Karpas-422 (cell line): ENCODE results near the gene SLC66A2. TPM values are rescaled to one million over a fixed set of nuclear protein-coding genes. Genes with fewer than 3 reads are reported as not detected.

Source experiments
- DNase-seq: peaks from one replicate; pipeline ENCODE4 v3.0.0-alpha.2; 2015
- H2AFZ ChIP-seq: fragments of 200-600 bp; sonication (generic); 2 replicates; pipeline ENCODE4 v1.6.1; 2014; ENCODE audit warnings: antibody characterized with exemption, low read length, mixed read lengths
- H3K27ac ChIP-seq: fragments of 200-600 bp; sonication (generic); 2 replicates; pipeline ENCODE4 v1.5.1; 2014; ENCODE audit warnings: mild to moderate bottlenecking, low read length, moderate library complexity
- H3K27me3 ChIP-seq: fragments of 200-600 bp; sonication (generic); 2 replicates; pipeline ENCODE4 v1.6.1; 2014; ENCODE audit warnings: low read length, mixed read lengths
- H3K36me3 ChIP-seq: fragments of 200-600 bp; sonication (generic); 2 replicates; pipeline ENCODE4 v1.6.1; 2014; ENCODE audit warnings: low read length, mixed read lengths; ENCODE audit not compliant: insufficient read depth
- H3K4me1 ChIP-seq: fragments of 200-600 bp; sonication (generic); 2 replicates; pipeline ENCODE4 v1.6.1; 2014; ENCODE audit warnings: mild to moderate bottlenecking, low read length, mixed read lengths
- H3K4me2 ChIP-seq: fragments of 200-600 bp; sonication (generic); 2 replicates; pipeline ENCODE4 v1.6.1; 2014; ENCODE audit warnings: low read length, low read depth, mild to moderate bottlenecking; ENCODE audit not compliant: poor library complexity, severe bottlenecking
- H3K4me3 ChIP-seq: fragments of 200-600 bp; sonication (generic); 2 replicates; pipeline ENCODE4 v1.5.1; 2014; ENCODE audit warnings: mild to moderate bottlenecking, antibody characterized with exemption, low read length, mixed read lengths
- H3K79me2 ChIP-seq: fragments of 200-600 bp; sonication (generic); 2 replicates; pipeline ENCODE4 v1.6.1; 2014; ENCODE audit warnings: mild to moderate bottlenecking, low read length, mixed read lengths
- H3K9ac ChIP-seq: fragments of 200-600 bp; sonication (generic); 2 replicates; pipeline ENCODE4 v1.6.0; 2014; ENCODE audit warnings: low read length
- H3K9me2 ChIP-seq: fragments of 200-600 bp; sonication (generic), shearing (Covaris generic); replicated peaks from 2 replicates; pipeline ENCODE4 v1.6.0; 2014; ENCODE audit warnings: mild to moderate bottlenecking, low read length, moderate library complexity; ENCODE audit not compliant: insufficient read depth
- H3K9me3 ChIP-seq: fragments of 300-700, 200-600 bp; sonication (generic); 2 replicates; pipeline ENCODE4 v1.6.1; 2014; ENCODE audit warnings: low read length, mixed read lengths
- H4K20me1 ChIP-seq: fragments of 200-600 bp; sonication (generic); 2 replicates; pipeline ENCODE4 v1.6.1; 2014; ENCODE audit warnings: mild to moderate bottlenecking, antibody characterized with exemption, low read length, low read depth; ENCODE audit not compliant: insufficient read depth
- total RNA-seq: library from RNA; depleted of rRNA; stranded (reverse); fragments of >200 nt; shearing (Covaris generic); gene quantifications from 2 replicates; pipeline ENCODE4 v1.2.3, GENCODE V29; 2014; ENCODE audit warnings: low replicate concordance

Gene SLC66A2
- total RNA-seq, 1 experiment from 2014 or later: 43.1 TPM

GRCh38 chr18:79899609-79900445 lies 51.6 kb downstream of the SLC66A2 start:
- H3K4me3 ChIP-seq: no peak overlapping the region
- peaks cover 48% of the 10 kb centered on the region for H3K36me3 ChIP-seq
- no peaks in the 10 kb centered on the region for H3K9me2 ChIP-seq
- no peak for DNase-seq
- no peaks in the 10 kb centered on the region for H4K20me1 ChIP-seq
- no peaks in the 10 kb centered on the region for H3K79me2 ChIP-seq
- H3K4me2 ChIP-seq: no peak overlapping the region
- peaks cover 83% of the 10 kb centered on the region for H3K9me3 ChIP-seq
- H3K27me3 ChIP-seq: no peaks in the 10 kb centered on the region
- no peak overlapping the region for H2AFZ ChIP-seq
- H3K27ac ChIP-seq: no peak overlapping the region
- H3K4me1 ChIP-seq: no peaks in the 10 kb centered on the region
- H3K9ac ChIP-seq: no peak overlapping the region

GRCh38 chr18:79898952-79899608 lies 52.4 kb downstream of the SLC66A2 start:
- Histone ChIP-seq H3K9me3 (peaks cover 83% of the 10 kb centered on the region), H3K27me3 (no peaks in the 10 kb centered on the region), H2AFZ (no peak overlapping the region), H3K79me2 (no peaks in the 10 kb centered on the region), H3K4me2 (no peak overlapping the region), H3K27ac (no peak overlapping the region), H3K9me2 (no peaks in the 10 kb centered on the region), H3K4me3 (no peak overlapping the region), H3K9ac (no peak overlapping the region), H3K36me3 (peaks cover 41% of the 10 kb centered on the region), H4K20me1 (no peaks in the 10 kb centered on the region), H3K4me1 (no peaks in the 10 kb centered on the region)
- no peak for DNase-seq

- Histone ChIP-seq H3K4me3 (no peak overlapping the region), H3K27me3 (no peaks in the 10 kb centered on the region), H4K20me1 (no peaks in the 10 kb centered on the region), H3K9me3 (peaks cover 87% of the 10 kb centered on the region), H3K4me2 (no peak overlapping the region), H2AFZ (no peak overlapping the region), H3K9me2 (no peaks in the 10 kb centered on the region), H3K27ac (no peak overlapping the region), H3K4me1 (no peaks in the 10 kb centered on the region), H3K79me2 (no peaks in the 10 kb centered on the region), H3K9ac (no peak overlapping the region), H3K36me3 (peaks cover 31% of the 10 kb centered on the region)
- DNase-seq: no peak
These were observed 53.4 kb downstream of the SLC66A2 start for GRCh38 chr18:79897940-79898625.

GRCh38 chr18:79896738-79897137 lies 54.7 kb downstream of the SLC66A2 start:
- Histone ChIP-seq H3K79me2 (no peaks in the 10 kb centered on the region), H2AFZ (no peak overlapping the region), H3K4me2 (no peak overlapping the region), H4K20me1 (no peaks in the 10 kb centered on the region), H3K9me3 (peaks cover 91% of the 10 kb centered on the region), H3K4me3 (no peak overlapping the region), H3K9me2 (no peaks in the 10 kb centered on the region), H3K4me1 (no peaks in the 10 kb centered on the region), H3K27me3 (no peaks in the 10 kb centered on the region), H3K36me3 (peaks cover 17% of the 10 kb centered on the region), H3K27ac (no peak overlapping the region), H3K9ac (no peak overlapping the region)
- DNase-seq: no peak

GRCh38 chr18:79890674-79891073 lies 60.8 kb downstream of the SLC66A2 start:
- Histone ChIP-seq H3K27ac (no peak overlapping the region), H3K36me3 (no peaks in the 10 kb centered on the region), H3K4me2 (no peak overlapping the region), H3K4me3 (no peak overlapping the region), H3K9me2 (no peaks in the 10 kb centered on the region), H4K20me1 (no peaks in the 10 kb centered on the region), H3K9me3 (peaks cover 67% of the 10 kb centered on the region), H3K27me3 (no peaks in the 10 kb centered on the region), H3K79me2 (no peaks in the 10 kb centered on the region), H3K4me1 (no peaks in the 10 kb centered on the region), H2AFZ (no peak overlapping the region), H3K9ac (no peak overlapping the region)
- no peak for DNase-seq

GRCh38 chr18:79889569-79889968 lies 61.9 kb downstream of the SLC66A2 start:
- no peaks in the 10 kb centered on the region for H3K36me3 ChIP-seq
- no peak overlapping the region for H2AFZ ChIP-seq
- H3K4me2 ChIP-seq: no peak overlapping the region
- H3K9me2 ChIP-seq: no peaks in the 10 kb centered on the region
- no peaks in the 10 kb centered on the region for H3K79me2 ChIP-seq
- H4K20me1 ChIP-seq: no peaks in the 10 kb centered on the region
- H3K27me3 ChIP-seq: no peaks in the 10 kb centered on the region
- H3K9ac ChIP-seq: no peak overlapping the region
- H3K27ac ChIP-seq: no peak overlapping the region
- no peak for DNase-seq
- no peaks in the 10 kb centered on the region for H3K4me1 ChIP-seq
- no peak overlapping the region for H3K4me3 ChIP-seq
- peaks cover 56% of the 10 kb centered on the region for H3K9me3 ChIP-seq

GRCh38 chr18:79888016-79888415 lies 63.4 kb downstream of the SLC66A2 start:
- H3K4me1 ChIP-seq: no peaks in the 10 kb centered on the region
- H3K9ac ChIP-seq: no peak overlapping the region
- no peaks in the 10 kb centered on the region for H3K9me2 ChIP-seq
- H3K4me3 ChIP-seq: no peak overlapping the region
- H3K9me3 ChIP-seq: peaks cover 44% of the 10 kb centered on the region
- DNase-seq: no peak
- no peak overlapping the region for H2AFZ ChIP-seq
- H3K4me2 ChIP-seq: no peak overlapping the region
- no peaks in the 10 kb centered on the region for H3K36me3 ChIP-seq
- H3K79me2 ChIP-seq: no peaks in the 10 kb centered on the region
- H4K20me1 ChIP-seq: no peaks in the 10 kb centered on the region
- no peak overlapping the region for H3K27ac ChIP-seq
- H3K27me3 ChIP-seq: no peaks in the 10 kb centered on the region
